Endothelial cell (in vitro differentiated cells): ENCODE results near the gene SLIT1. TPM values are rescaled to one million over a fixed set of nuclear protein-coding genes. Genes with fewer than 3 reads are reported as not detected.

Experiments
- DNase-seq: peaks from one replicate; pipeline ENCODE4 v3.0.0; 2021; ENCODE audit warnings: low spot score
- H3K27ac Mint-ChIP-seq: one replicate; pipeline ENCODE4 v1.8.0; 2021; ENCODE audit warnings: mixed read lengths, inconsistent platforms; ENCODE audit not compliant: unreplicated experiment
- H3K27me3 Mint-ChIP-seq: one replicate; pipeline ENCODE4 v1.8.0; 2021; ENCODE audit warnings: mild to moderate bottlenecking, moderate library complexity, mixed read lengths, inconsistent platforms; ENCODE audit not compliant: unreplicated experiment
- H3K36me3 Mint-ChIP-seq: one replicate; pipeline ENCODE4 v1.8.0; 2021; ENCODE audit warnings: mild to moderate bottlenecking, low read depth, mixed read lengths, inconsistent platforms; ENCODE audit not compliant: unreplicated experiment
- H3K4me1 Mint-ChIP-seq: one replicate; pipeline ENCODE4 v1.8.0; 2021; ENCODE audit warnings: mild to moderate bottlenecking, mixed read lengths, inconsistent platforms; ENCODE audit not compliant: unreplicated experiment
- H3K4me3 Mint-ChIP-seq: one replicate; pipeline ENCODE4 v1.8.0; 2021; ENCODE audit warnings: mild to moderate bottlenecking, mixed read lengths, inconsistent platforms; ENCODE audit not compliant: unreplicated experiment
- H3K9me3 Mint-ChIP-seq: one replicate; pipeline ENCODE4 v1.8.0; 2021; ENCODE audit warnings: mixed read lengths, inconsistent platforms; ENCODE audit not compliant: unreplicated experiment
- CTCF ChIP-seq: fragments of 200-600 bp; sonication (generic); IDR thresholded peaks from one replicate; pipeline ENCODE4 v1.5.0; 2021; ENCODE audit warnings: antibody characterized with exemption; ENCODE audit not compliant: unreplicated experiment
- total RNA-seq: library from RNA; stranded (reverse); fragmentation: NEBNext Ultra II Directional; extraction: Animal tissue kit (Norgen Biotek cat#: 25700); gene quantifications from one replicate; pipeline ENCODE4 v1.2.1, GENCODE V29; 2021; ENCODE audit not compliant: unreplicated experiment

The SLIT1 gene
- total RNA-seq, 1 donor from 2014 or later: 0.54 TPM

- no peak overlapping the region for H3K27ac Mint-ChIP-seq
- peaks cover 13% of the 10 kb centered on the region for H3K4me1 Mint-ChIP-seq
- DNase-seq: no peak
- TF ChIP-seq CTCF: no peak
- H3K27me3 Mint-ChIP-seq: peaks cover 4% of the 10 kb centered on the region
- no peak overlapping the region for H3K4me3 Mint-ChIP-seq
- H3K9me3 Mint-ChIP-seq: no peaks in the 10 kb centered on the region
- H3K36me3 Mint-ChIP-seq: no peaks in the 10 kb centered on the region
These were observed 106.8 kb downstream of the SLIT1 start for GRCh38 chr10:97078938-97079445.

DNA sequence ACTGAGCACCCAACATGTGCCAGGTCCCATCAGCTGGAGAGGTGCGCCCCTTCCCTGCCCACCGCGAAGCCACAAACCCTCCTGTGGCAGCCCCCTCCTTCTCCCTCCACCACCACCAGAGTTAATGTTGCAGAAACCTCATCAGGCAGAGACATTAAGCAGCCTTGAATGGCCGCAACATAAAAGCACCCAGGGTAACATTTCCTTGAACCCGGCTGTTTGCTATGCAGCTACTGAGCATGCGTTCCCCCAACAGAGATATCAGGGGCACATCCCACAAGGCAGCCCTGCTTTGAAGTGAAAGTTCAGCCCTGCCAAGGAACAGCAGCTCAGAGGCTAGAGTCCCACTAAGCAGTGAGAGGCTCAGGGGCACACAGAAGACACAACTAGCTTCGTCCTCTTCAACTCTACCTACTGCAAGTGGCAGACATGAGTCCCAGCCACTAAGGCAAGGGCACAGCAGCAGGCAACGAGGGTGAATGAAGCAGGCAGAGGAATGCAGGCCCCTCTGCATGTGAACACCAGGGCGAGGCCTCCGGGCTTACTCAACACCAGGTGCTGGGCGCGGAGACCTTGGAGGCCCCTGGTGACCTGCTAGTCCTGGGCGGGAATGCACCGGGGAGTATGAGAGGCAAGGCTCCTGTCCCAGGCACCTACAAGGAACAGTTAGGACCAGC is 107.4 kb downstream of the SLIT1 start:
- H3K27me3 Mint-ChIP-seq: peaks cover 4% of the 10 kb centered on the region
- no peaks in the 10 kb centered on the region for H3K9me3 Mint-ChIP-seq
- no peak overlapping the region for H3K4me3 Mint-ChIP-seq
- H3K36me3 Mint-ChIP-seq: no peaks in the 10 kb centered on the region
- no peak overlapping the region for H3K27ac Mint-ChIP-seq
- no peak for TF ChIP-seq CTCF
- H3K4me1 Mint-ChIP-seq: peaks cover 13% of the 10 kb centered on the region
- no peak for DNase-seq

GRCh38 chr10:97076781-97077180 is 109.0 kb downstream of the SLIT1 start:
- no peak overlapping the region for H3K27ac Mint-ChIP-seq
- no peak overlapping the region for H3K4me3 Mint-ChIP-seq
- TF ChIP-seq CTCF: no peak
- H3K9me3 Mint-ChIP-seq: no peaks in the 10 kb centered on the region
- no peaks in the 10 kb centered on the region for H3K36me3 Mint-ChIP-seq
- DNase-seq: no peak
- H3K27me3 Mint-ChIP-seq: peaks cover 4% of the 10 kb centered on the region
- peaks cover 13% of the 10 kb centered on the region for H3K4me1 Mint-ChIP-seq

DNA sequence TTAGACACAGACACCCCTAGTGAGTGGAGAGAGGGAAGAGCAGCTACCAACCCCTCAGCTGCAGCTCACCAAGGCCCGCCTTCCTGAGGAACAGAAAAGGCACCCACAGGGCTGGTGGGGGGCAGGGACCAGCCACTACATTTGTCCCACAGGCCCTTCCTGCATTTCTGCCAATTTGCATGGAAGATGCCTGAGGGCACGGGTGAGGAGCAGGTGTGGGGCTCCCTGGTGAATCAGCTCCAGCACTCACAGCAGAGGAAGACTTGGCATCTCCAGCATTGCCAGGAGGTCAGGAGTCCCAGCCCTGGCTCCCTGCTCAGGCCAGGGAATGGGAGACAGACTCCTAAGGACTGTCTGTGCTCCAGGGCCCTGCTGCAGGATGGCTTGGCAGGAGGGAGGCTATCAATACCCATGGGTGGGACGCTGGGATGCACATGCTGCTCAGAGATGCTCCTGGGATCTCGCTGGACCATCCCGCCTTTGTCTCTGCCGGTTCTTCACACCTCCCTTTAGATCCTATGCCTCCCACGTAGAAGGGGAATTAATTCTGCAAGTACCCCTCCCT is 109.7 kb downstream of the SLIT1 start:
- H3K36me3 Mint-ChIP-seq: no peaks in the 10 kb centered on the region
- H3K27ac Mint-ChIP-seq: no peak overlapping the region
- H3K27me3 Mint-ChIP-seq: peaks cover 4% of the 10 kb centered on the region
- no peaks in the 10 kb centered on the region for H3K9me3 Mint-ChIP-seq
- TF ChIP-seq CTCF: no peak
- no peak for DNase-seq
- no peak overlapping the region for H3K4me3 Mint-ChIP-seq
- H3K4me1 Mint-ChIP-seq: peaks cover 13% of the 10 kb centered on the region

GRCh38 chr10:97075421-97075820 is 110.3 kb downstream of the SLIT1 start:
- no peak for TF ChIP-seq CTCF
- no peak overlapping the region for H3K27ac Mint-ChIP-seq
- peaks cover 8% of the 10 kb centered on the region for H3K4me1 Mint-ChIP-seq
- no peak for DNase-seq
- H3K4me3 Mint-ChIP-seq: no peak overlapping the region
- no peaks in the 10 kb centered on the region for H3K9me3 Mint-ChIP-seq
- no peaks in the 10 kb centered on the region for H3K36me3 Mint-ChIP-seq
- H3K27me3 Mint-ChIP-seq: peaks cover 3% of the 10 kb centered on the region
